ENCODE results near the gene PTTG1IP2.

PTTG1IP2 gene

GRCh38 chr7:90552521-90552920, 83.1 kb downstream of the PTTG1IP2 start:
- Histone ChIP-seq H3K27ac (ENCODE audit: extremely low read depth, low read depth, low read length) (no peak overlapping the region), H3K4me1 (ENCODE audit: control insufficient read depth, insufficient read depth, low read length) (no peaks in the 10 kb centered on the region), H3K4me3 (ENCODE audit: low read depth, low read length) (no peak overlapping the region), H3K9me3 (ENCODE audit: control insufficient read depth, insufficient read depth, low read depth, low read length) (no peaks in the 10 kb centered on the region), H3K36me3 (ENCODE audit: control insufficient read depth in 2 of 2, insufficient read depth in 1 of 2, low read length in 2 of 2) (no peaks in the 10 kb centered on the region)
- CTCF ChIA-PET, result interaction anchor here (1.6 kb wide), 1 partner anchor 14 kb away, joined by 11 read pairs; no protein-coding TSS in a partner anchor
- TF ChIP-seq ZSCAN5A (tag by site-specific recombination; IDR thresholded peaks at IDR 0.05) (no peak), ZNF549 (tag by site-specific recombination; IDR thresholded peaks at IDR 0.05) (no peak), ZNF626 (tag by site-specific recombination; IDR thresholded peaks at IDR 0.05) (no peak), ZNF692 (tag by site-specific recombination; IDR thresholded peaks at IDR 0.05) (no peak), ZNF670 (tag by site-specific recombination; IDR thresholded peaks at IDR 0.05; ENCODE audit: low read depth) (no peak), ZNF292 (tag by site-specific recombination; IDR thresholded peaks at IDR 0.05; ENCODE audit: borderline replicate concordance, low read depth) (no peak), ZFP69B (tag by site-specific recombination; IDR thresholded peaks at IDR 0.05) (no peak), WT1 (tag by site-specific recombination; IDR thresholded peaks at IDR 0.05) (no peak), ZNF791 (tag by site-specific recombination; IDR thresholded peaks at IDR 0.05) (no peak), ZNF837 (tag by site-specific recombination; IDR thresholded peaks at IDR 0.05) (no peak)
- TF ChIP-seq, protein P1, sequence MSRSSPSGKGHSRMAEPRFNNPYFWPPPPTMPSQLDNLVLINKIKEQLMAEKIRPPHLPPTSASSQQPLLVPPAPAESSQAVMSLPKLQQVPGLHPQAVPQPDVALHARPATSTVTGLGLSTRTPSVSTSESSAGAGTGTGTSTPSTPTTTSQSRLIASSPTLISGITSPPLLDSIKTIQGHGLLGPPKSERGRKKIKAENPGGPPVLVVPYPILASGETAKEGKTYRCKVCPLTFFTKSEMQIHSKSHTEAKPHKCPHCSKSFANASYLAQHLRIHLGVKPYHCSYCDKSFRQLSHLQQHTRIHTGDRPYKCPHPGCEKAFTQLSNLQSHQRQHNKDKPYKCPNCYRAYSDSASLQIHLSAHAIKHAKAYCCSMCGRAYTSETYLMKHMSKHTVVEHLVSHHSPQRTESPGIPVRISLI (tag by site-specific recombination; IDR thresholded peaks at IDR 0.05), result no peak
- TF ChIP-seq, protein P2, sequence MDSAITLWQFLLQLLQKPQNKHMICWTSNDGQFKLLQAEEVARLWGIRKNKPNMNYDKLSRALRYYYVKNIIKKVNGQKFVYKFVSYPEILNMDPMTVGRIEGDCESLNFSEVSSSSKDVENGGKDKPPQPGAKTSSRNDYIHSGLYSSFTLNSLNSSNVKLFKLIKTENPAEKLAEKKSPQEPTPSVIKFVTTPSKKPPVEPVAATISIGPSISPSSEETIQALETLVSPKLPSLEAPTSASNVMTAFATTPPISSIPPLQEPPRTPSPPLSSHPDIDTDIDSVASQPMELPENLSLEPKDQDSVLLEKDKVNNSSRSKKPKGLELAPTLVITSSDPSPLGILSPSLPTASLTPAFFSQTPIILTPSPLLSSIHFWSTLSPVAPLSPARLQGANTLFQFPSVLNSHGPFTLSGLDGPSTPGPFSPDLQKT (IDR thresholded peaks at IDR 0.05; ENCODE audit: borderline replicate concordance, low read depth, low read length), result no peak
- TF ChIP-seq, protein P3, sequence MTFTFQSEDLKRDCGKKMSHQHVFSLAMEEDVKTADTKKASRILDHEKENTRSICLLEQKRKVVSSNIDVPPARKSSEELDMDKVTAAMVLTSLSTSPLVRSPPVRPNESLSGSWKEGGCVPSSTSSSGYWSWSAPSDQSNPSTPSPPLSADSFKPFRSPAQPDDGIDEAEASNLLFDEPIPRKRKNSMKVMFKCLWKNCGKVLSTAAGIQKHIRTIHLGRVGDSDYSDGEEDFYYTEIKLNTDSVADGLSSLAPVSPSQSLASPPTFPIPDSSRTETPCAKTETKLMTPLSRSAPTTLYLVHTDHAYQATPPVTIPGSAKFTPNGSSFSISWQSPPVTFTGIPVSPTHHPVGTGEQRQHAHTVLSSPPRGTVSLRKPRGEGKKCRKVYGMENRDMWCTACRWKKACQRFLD (tag by site-specific recombination; IDR thresholded peaks at IDR 0.05), result no peak
- TF ChIP-seq, protein P4, sequence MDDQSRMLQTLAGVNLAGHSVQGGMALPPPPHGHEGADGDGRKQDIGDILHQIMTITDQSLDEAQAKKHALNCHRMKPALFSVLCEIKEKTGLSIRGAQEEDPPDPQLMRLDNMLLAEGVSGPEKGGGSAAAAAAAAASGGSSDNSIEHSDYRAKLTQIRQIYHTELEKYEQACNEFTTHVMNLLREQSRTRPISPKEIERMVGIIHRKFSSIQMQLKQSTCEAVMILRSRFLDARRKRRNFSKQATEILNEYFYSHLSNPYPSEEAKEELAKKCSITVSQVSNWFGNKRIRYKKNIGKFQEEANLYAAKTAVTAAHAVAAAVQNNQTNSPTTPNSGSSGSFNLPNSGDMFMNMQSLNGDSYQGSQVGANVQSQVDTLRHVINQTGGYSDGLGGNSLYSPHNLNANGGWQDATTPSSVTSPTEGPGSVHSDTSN (CRISPR knock-in tag; IDR thresholded peaks at IDR 0.05), result no peak
- POLR2A ChIA-PET, result no interaction called here

DNA sequence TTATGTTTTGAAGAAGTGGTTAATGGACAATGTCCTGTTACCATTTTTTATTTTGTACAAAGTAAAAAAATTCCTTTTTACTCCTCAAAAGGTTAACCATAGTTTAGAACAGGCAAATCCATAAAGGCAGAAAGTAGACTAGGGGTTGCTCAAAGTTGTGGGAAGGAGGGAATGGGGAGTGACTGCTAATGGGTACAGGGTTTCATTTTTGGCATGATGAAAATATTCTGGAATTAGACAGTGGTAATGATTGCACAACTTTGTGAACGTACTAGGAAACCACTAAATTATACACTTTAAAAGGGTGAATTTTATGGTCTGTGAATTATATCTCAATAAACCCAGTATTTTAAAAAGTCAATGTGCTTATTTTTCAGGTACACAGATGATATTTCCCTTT, 91.3 kb downstream of the PTTG1IP2 start:
- no peak overlapping the region for H3K4me3 ChIP-seq (ENCODE audit: low read depth, low read length)
- H3K4me1 ChIP-seq (ENCODE audit: control insufficient read depth, insufficient read depth, low read length), result no peaks in the 10 kb centered on the region
- H3K27ac ChIP-seq (ENCODE audit: extremely low read depth, low read depth, low read length), result no peak overlapping the region
- H3K36me3 ChIP-seq (ENCODE audit: control insufficient read depth in 2 of 2, insufficient read depth in 1 of 2, low read length in 2 of 2), result no peaks in the 10 kb centered on the region
- ChIA-PET CTCF (no interaction called here), POLR2A (no interaction called here)
- TF ChIP-seq OVOL3 (tag by site-specific recombination; IDR thresholded peaks at IDR 0.05), result no peak
- TF ChIP-seq, protein P5, sequence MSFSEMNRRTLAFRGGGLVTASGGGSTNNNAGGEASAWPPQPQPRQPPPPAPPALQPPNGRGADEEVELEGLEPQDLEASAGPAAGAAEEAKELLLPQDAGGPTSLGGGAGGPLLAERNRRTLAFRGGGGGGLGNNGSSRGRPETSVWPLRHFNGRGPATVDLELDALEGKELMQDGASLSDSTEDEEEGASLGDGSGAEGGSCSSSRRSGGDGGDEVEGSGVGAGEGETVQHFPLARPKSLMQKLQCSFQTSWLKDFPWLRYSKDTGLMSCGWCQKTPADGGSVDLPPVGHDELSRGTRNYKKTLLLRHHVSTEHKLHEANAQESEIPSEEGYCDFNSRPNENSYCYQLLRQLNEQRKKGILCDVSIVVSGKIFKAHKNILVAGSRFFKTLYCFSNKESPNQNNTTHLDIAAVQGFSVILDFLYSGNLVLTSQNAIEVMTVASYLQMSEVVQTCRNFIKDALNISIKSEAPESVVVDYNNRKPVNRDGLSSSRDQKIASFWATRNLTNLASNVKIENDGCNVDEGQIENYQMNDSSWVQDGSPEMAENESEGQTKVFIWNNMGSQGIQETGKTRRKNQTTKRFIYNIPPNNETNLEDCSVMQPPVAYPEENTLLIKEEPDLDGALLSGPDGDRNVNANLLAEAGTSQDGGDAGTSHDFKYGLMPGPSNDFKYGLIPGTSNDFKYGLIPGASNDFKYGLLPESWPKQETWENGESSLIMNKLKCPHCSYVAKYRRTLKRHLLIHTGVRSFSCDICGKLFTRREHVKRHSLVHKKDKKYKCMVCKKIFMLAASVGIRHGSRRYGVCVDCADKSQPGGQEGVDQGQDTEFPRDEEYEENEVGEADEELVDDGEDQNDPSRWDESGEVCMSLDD (tag by site-specific recombination; IDR thresholded peaks at IDR 0.05), result no peak
- no peak for TF ChIP-seq ZNF830 (tag by site-specific recombination; IDR thresholded peaks at IDR 0.05; ENCODE audit: low read depth)
- H3K9me3 ChIP-seq (ENCODE audit: control insufficient read depth, insufficient read depth, low read depth, low read length), result no peaks in the 10 kb centered on the region

All from HEK293 (cell line).